Neural crest cell (in vitro differentiated cells): ENCODE measurements around the gene GNA12. TPM values are rescaled to one million over a fixed set of nuclear protein-coding genes. Genes with fewer than 3 reads are reported as not detected.

ENCODE experiments used
- DNase-seq: peaks from one replicate; pipeline ENCODE4 v3.0.0; 2021; ENCODE audit warnings: low read depth, mixed read lengths, low spot score
- H3K27ac Mint-ChIP-seq: one replicate; pipeline ENCODE4 v1.8.0; 2021; ENCODE audit warnings: mild to moderate bottlenecking, mixed read lengths; ENCODE audit not compliant: unreplicated experiment
- H3K27me3 Mint-ChIP-seq: 2 replicates; pipeline ENCODE4 v1.8.0; 2021; ENCODE audit warnings: low read depth, mild to moderate bottlenecking, mixed read lengths
- H3K36me3 Mint-ChIP-seq: 2 replicates; pipeline ENCODE4 v1.8.0; 2021; ENCODE audit warnings: low read depth, mild to moderate bottlenecking, mixed read lengths
- H3K4me1 Mint-ChIP-seq: 2 replicates; pipeline ENCODE4 v1.8.0; 2021; ENCODE audit warnings: mixed read lengths
- H3K4me3 Mint-ChIP-seq: one replicate; pipeline ENCODE4 v1.8.0; 2021; ENCODE audit warnings: mild to moderate bottlenecking, mixed read lengths
- H3K9me3 Mint-ChIP-seq: 2 replicates; pipeline ENCODE4 v1.8.0; 2021; ENCODE audit warnings: mixed read lengths
- total RNA-seq: library from RNA; stranded (reverse); gene quantifications from 2 replicates; pipeline ENCODE4 v1.2.1, GENCODE V29; 2021
- TF ChIP-seq, protein P1 (sequence below): fragments of 200-600 bp; sonication (generic); conservative IDR thresholded peaks from 2 replicates; pipeline ENCODE4 v1.5.0; 2021; ENCODE audit warnings: antibody characterized with exemption, mild to moderate bottlenecking

GNA12 gene
- total RNA-seq, 1 donor from 2014 or later, result 63.5 TPM

- peak overlapping the region; percentile 47 for H3K27ac Mint-ChIP-seq
Observed at GRCh38 chr7:2774935-2775334, 69.2 kb downstream of the GNA12 start.

GRCh38 chr7:2774280-2774679 is 69.8 kb downstream of the GNA12 start:
- H3K9me3 Mint-ChIP-seq, result peaks cover 2% of the 10 kb centered on the region
- H3K4me1 Mint-ChIP-seq, result peaks cover 11% of the 10 kb centered on the region
- no peak overlapping the region for H3K4me3 Mint-ChIP-seq
- H3K27ac Mint-ChIP-seq, result no peak overlapping the region
- TF ChIP-seq, protein P1, sequence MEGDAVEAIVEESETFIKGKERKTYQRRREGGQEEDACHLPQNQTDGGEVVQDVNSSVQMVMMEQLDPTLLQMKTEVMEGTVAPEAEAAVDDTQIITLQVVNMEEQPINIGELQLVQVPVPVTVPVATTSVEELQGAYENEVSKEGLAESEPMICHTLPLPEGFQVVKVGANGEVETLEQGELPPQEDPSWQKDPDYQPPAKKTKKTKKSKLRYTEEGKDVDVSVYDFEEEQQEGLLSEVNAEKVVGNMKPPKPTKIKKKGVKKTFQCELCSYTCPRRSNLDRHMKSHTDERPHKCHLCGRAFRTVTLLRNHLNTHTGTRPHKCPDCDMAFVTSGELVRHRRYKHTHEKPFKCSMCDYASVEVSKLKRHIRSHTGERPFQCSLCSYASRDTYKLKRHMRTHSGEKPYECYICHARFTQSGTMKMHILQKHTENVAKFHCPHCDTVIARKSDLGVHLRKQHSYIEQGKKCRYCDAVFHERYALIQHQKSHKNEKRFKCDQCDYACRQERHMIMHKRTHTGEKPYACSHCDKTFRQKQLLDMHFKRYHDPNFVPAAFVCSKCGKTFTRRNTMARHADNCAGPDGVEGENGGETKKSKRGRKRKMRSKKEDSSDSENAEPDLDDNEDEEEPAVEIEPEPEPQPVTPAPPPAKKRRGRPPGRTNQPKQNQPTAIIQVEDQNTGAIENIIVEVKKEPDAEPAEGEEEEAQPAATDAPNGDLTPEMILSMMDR, result no peak
- no peak for DNase-seq
- H3K27me3 Mint-ChIP-seq, result no peaks in the 10 kb centered on the region
- H3K36me3 Mint-ChIP-seq, result peaks cover 22% of the 10 kb centered on the region

More at GRCh38 chr7:2774935-2775334, 69.2 kb downstream of the GNA12 start:
- Mint-ChIP-seq H3K4me1 (peaks cover 11% of the 10 kb centered on the region), H3K9me3 (no peaks in the 10 kb centered on the region), H3K36me3 (peaks cover 21% of the 10 kb centered on the region), H3K27me3 (no peaks in the 10 kb centered on the region), H3K4me3 (no peak overlapping the region)
- TF ChIP-seq, protein P1, result no peak
- no peak for DNase-seq

DNA sequence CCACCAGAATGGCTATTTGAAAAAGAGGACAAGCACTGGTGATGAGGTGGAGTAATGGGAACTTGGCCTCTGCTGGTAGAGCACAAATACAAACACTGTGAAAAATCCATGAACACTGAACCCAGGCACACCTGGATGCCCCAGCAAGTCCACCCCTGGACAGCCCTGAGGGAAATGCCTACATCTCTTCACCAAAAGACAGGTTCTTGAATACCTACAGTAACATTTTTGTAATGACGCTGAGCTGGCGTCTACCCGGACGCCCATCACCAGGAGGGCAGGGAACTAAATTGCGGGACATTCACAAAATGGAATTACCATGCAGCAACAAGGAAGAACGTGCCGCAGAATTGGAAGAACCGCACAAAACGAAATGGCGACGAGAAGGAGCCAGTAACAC is 70.5 kb downstream of the GNA12 start:
- Mint-ChIP-seq H3K4me1 (peaks cover 11% of the 10 kb centered on the region), H3K27ac (no peak overlapping the region), H3K27me3 (no peaks in the 10 kb centered on the region), H3K36me3 (peaks cover 24% of the 10 kb centered on the region), H3K4me3 (no peak overlapping the region), H3K9me3 (peaks cover 2% of the 10 kb centered on the region)
- TF ChIP-seq, protein P1, result no peak
- no peak for DNase-seq

DNA sequence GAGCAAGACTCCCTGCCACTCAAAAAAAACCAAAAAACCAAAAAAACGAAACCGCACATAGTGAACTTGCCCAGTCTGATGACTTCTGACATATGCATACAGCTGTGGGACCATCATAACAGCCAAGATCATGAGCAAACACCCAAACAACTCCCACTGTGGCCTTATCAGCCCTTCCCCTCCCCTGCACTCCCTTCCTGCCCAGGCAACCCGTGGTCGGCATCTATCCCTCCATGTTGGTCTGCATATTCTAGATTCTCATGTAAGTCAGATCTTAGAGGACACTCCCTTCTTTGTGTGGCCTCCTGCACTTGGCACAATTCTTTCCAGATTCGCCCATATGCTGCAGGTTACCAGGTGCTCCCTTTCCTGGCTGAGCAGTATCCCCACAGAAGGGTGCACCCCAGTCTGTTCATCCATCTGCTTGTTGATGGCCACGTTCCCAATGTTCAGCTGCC is 72.8 kb downstream of the GNA12 start:
- H3K36me3 Mint-ChIP-seq, result peaks cover 30% of the 10 kb centered on the region
- peaks cover 16% of the 10 kb centered on the region for H3K4me1 Mint-ChIP-seq
- H3K4me3 Mint-ChIP-seq, result no peak overlapping the region
- no peak overlapping the region for H3K27ac Mint-ChIP-seq
- TF ChIP-seq, protein P1, result no peak
- H3K27me3 Mint-ChIP-seq, result no peaks in the 10 kb centered on the region
- H3K9me3 Mint-ChIP-seq, result peaks cover 2% of the 10 kb centered on the region
- no peak for DNase-seq

GRCh38 chr7:2764621-2765020 is 79.5 kb downstream of the GNA12 start:
- H3K4me1 Mint-ChIP-seq, result peaks cover 33% of the 10 kb centered on the region
- H3K4me3 Mint-ChIP-seq, result no peak overlapping the region
- H3K27me3 Mint-ChIP-seq, result no peaks in the 10 kb centered on the region
- H3K9me3 Mint-ChIP-seq, result peaks cover under 1% of the 10 kb centered on the region
- TF ChIP-seq, protein P1, result no peak
- no peak overlapping the region for H3K27ac Mint-ChIP-seq
- peaks cover 13% of the 10 kb centered on the region for H3K36me3 Mint-ChIP-seq
- no peak for DNase-seq
